NCI-H1048 (cell line): ENCODE data around the gene ANO2.
"Not testable (repeated sequence)": the region's sequence is repeated elsewhere in the genome, so short reads cannot be mapped to it uniquely, and the experiment has no call there.

ENCODE experiments used
- DNase-seq: peaks from one replicate; lab custom pipeline; 2025; lab: John Stamatoyannopoulos, UW

The ANO2 gene

DNA sequence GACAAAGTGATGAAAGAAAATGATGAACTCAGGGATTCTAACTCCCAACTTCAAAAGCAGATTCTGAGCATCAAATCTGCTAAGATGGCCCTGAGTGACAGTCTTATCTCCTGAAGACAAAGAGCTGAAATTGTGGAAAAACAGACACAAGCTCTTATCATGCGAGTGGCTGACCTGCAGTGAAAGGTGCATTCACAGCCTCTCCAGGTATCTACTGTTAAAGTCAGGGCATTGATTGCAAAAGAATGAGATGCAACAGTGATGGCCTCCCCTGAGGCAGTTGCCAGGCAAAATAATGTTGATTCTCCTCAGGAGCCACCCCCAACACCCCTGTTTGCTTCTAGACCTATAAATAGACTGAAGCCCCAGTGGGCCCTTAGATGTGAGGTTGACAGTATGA lies 126.2 kb downstream of the ANO2 start:
- DNase-seq: not testable (repeated sequence)

DNA sequence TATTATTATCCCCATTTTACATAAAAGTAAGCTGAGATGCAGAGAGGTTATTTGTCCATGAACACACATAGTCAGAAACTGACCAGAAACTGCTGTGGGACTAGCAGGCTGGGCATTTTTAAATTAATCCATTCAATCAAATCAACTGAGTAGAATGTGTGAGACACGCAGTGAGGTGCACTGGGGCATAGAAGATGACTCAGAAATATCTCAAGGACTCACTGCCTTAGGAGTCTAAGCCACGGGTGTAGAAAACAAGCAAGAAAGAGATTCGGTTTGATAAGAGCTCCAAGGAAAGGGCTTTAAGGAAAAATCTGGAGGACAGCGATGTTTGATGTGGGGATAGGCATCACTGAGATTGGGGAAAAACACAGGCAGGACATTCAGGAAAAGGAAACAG lies 127.8 kb downstream of the ANO2 start:
- no peak for DNase-seq

DNA sequence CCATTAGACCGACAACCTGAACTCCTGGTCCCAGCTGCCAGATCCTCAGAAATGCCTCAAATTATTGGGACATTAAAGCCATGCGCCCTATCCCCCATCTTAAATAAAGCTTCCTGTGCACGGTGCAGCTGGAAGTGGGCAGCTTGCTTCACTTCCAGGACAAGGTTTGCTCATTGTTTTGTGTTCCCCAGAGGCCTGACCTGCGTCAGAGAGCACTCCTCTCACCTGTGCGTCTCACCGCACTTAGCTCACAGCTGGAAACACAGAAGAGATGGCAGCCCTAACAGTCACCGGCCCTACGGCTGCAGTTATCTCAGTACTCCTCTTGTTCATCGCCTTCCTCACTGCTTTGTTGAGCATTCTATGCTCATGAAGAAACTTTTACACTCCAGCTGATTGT lies 135.5 kb downstream of the ANO2 start:
- DNase-seq: no peak

DNA sequence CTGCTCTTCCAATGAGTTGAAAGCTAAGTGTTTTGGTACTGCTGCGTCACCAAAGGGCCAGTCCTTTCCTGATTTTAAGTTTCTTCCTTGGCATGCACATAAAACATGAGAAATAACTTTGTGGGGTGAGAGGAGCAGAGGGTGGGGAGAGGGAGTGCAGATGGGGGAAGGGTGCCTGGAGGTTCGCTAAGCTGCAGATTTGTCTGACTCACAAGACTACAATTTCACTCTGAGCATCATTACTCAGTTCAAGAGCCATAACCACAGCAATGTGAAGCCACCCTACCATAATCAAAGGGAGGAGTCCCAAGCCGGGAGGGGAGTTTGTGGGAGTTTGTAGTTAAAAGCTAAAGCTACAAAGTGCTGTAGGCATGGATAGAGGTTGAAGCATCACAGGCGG lies 136.1 kb downstream of the ANO2 start:
- DNase-seq: no peak

DNA sequence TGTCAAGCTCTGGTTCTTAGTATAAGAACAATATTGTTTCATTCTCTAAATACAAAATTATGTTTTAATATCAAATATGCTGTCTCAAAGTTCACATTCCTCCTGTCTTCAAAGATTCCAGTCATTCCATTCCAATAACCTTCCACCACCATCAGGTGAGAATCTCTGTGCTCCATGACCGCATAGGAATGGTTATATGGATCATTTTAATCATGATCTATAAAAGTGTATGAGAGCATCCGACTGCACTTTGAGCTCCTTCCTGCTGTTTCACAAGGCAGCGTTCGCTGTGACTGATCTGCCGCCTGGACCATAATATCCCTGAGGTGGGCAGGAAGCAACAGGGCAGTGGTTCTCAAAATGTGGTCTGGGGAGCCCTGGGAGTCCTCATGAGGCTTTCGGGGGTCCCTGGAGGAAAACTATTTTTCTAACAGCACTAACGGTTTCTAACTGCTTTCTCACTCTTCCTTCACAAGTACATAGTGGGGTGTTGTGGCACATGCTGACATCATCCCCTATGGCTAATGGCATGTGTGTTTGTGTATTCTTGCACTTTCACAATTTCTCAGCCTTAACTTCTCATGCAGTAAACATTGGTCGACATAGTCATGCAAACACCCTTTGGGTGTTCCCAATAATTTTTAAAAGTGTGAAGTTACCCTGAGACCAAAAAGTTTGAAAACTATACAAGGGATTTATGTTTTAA lies 137.4 kb downstream of the ANO2 start:
- DNase-seq: no peak

DNA sequence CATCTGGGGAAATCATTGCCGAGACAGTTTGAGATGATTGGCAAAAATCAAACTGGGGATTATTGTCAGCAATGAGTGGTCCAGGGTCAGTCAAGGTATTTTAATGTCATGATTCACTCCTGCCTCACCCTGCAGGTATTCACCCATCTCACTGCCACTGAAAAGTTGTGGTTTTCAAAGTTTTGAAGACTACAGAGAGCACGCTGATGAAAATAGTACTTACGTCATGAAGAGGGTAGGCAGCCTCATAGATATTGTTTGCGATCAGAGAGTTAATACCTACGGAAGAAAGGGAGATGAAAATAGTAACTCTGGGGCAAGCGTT lies 138.0 kb downstream of the ANO2 start:
- DNase-seq: no peak

DNA sequence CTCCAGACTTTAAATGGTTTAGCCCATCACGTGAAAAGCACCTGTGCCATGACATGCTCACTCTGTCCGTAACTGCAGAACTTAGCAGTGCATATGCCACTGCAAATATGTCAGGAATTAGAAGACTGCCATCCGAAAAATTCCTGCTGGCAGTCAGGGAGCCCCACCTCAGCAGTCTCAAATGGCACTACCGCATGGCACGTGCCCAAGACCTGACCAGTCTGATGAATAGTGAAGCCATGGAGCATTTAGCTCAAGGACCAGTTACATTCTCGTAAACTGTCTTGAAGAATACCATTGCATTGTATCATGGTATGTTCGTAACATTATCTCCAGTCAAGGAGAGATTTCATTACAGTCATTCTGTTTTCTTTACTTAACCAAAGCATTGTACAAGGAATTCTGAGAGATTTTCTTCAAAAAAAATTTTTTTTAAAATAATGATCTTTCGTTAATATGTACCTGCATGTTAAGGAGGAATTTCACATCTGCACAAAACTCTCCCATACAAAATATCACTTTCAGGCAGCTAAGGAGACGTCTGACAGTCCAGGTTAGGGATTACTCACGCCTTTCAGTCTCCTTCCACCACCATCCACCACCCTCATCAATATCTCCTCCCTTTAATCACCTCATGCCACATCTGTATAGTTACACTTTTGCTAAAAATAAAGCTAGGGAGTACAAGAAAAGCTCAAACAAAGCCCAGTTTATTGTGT lies 138.5 kb downstream of the ANO2 start:
- DNase-seq: no peak

DNA sequence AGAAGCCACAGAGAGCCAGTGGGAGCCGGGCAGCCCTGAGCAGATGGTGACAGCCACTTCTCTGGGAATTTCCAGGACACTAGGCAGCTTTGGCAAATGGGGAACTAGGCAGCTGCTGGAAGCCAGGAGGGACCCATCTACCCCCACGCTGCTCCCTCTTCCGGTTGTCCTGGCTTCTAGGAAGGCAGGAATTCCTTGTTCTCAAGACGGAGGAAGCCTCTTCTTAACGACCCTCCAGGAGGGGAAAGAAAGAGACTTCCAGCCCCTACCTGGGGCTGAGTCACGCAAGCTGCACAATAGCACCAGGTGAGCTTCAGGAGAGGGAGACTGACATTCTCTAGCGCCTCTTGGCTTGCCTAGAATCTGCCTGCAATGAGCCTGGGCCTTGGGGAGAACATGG lies 141.5 kb downstream of the ANO2 start:
- DNase-seq: no peak

DNA sequence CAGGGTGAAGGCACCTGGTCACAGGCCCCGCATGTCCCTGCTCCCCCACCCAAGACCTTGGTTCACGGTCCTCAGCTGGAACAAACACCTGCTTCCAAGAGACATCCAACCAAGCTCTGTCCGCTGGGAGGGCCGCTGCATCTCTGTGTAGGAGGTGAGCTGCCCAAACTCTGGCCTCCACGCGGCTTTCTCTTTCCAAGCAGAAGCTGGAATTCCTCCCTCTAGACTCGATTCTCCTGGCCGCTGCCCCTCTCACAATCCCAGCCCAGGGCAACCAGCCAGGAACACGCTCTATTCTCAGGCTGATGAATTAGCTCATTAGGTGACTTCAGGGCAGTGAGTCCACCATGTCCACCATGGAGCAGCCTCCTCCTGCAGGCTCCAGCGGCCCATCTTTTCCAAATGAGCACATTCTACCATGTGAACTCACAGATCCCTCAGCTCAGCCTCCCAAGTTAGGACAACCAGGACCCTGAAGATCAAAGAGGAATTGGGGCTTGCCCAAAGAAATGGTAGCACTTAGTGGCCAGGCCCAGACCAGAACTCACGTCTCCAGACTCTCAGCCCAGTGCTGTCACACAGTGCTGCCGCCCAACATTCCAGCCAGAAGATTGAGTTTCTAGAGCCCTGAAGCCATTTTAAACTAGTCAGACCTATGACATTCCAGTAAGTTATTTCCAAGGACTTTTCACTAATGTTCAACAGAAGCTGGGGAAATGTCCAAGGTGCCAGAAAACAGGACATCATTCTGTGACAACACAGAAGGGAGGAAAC lies 146.6 kb downstream of the ANO2 start:
- no peak for DNase-seq

DNA sequence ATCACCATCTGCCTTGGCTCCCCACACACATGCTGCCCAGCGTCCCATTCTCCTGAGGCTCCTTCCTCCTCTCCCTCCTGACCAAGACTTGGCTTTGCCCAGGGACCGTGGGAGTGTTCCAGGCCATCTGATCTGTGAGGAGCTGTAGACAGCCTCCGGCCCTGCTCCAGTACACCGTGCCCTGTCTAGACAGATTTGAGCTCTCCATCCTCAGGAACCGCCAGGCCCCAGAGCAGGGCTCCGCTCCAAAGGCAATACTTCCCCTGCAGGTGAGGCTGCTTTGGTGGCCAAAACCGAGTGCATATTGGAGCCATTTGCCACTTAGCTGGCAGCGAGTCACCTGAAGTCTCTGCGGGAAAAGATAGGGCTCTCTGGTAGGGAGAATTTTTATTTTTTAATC lies 147.4 kb downstream of the ANO2 start:
- no peak for DNase-seq

DNA sequence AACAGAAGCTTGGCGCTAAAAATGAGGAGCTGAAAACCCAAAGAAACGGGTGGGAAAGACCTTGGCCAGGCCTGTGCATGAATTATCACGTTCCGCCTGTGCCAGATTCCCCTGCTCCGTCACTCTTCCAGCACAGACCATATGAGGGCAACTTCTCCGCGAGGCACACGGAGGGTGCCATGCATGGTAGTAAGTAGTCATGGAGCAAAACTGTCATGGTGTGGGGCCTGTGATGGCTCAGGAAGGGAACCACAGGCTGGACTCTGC lies 148.2 kb downstream of the ANO2 start:
- DNase-seq: no peak

DNA sequence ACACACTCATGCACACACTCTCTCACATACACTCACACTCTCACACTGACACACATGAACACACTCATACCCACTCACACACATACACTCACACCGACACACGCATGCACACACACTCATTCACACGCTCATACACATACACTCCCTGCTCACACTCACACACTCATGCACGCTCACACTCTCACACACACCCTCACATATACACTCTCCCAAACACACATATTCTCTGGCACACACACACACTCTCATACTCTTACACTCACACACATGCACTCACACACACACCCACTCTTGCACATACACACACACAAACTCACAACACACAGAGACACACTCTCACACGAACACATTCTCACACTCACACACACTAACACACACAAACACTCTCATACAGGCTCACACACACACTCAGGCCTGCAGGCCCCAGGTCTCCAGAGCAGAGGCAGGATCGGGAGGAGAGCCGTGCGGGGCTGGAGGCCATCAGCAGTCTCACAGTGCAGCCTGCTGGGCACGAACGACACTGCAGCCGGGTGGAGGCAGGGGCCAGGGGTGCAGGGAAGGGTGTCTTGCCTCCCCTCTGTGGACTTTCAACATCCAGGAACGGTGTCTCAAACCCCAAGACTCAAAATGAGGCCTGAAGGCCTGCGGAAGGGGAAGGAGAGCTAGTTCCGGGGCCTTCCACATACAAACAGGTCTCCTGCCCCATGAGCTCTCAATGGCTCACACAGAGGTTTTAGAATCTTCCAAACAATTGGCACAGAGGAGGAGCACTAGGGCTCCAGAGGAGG lies 148.7 kb downstream of the ANO2 start:
- no peak for DNase-seq

DNA sequence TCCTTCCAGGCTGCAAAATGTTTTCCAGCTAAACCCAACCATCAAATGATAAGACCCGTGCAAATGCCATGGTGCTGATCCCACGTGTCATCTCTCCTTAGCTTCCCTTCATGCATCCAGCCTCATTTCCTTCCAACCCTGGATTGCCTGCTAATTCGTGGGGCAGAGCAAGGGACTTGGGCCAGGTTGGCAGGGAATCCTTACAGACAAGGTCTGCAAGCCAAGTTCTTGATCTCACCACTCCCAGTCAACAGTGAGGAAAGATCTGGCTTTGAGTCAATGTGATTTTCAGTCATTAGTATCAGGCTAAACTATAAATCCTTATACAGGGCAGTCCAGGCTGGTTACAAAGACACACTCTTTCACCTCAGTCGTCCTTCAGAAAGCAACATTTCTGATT lies 150.9 kb downstream of the ANO2 start:
- DNase-seq: no peak

DNA sequence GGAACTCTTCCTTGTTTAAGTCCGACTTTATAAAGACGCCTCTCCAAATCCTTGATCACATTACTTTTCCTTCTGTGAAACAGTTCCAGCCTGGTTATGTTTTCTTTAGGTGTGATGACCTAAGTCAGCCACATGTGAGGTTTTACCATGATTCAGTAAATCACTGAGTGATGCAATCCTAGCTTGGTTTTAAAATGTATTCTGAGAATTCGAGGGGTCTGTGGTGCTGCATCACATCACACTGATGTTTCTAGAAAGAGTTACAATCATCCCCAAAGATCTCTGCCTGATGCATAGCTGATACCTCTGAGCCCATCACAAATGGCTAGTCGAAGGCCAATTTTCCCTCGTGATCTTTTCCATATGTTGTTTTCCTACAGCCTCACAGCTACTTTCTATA lies 152.7 kb downstream of the ANO2 start:
- no peak for DNase-seq

DNA sequence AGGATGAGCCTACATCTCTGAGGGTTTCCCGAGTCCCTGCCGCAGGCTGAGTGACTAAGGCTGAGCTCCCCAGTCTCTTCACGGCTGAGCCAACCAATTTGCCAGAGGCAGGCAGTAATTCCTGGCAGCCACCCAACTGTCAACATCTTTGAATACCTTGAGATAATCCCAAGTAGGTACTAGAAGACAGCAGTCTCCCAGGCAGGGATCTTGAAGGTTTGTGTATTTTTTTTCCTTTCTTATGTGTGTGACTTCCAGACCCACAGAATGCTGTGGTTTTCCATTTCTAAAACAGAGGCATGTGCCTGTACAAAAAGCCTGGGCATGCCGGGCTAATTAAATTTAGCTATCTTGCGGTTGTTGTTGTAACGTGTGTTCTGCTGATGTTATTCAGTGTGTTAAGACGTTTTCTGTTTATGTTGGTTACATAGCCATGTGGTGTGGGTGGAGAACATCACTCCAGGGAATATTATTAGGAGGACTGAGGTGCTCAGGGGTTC lies 155.5 kb downstream of the ANO2 start:
- no peak for DNase-seq

DNA sequence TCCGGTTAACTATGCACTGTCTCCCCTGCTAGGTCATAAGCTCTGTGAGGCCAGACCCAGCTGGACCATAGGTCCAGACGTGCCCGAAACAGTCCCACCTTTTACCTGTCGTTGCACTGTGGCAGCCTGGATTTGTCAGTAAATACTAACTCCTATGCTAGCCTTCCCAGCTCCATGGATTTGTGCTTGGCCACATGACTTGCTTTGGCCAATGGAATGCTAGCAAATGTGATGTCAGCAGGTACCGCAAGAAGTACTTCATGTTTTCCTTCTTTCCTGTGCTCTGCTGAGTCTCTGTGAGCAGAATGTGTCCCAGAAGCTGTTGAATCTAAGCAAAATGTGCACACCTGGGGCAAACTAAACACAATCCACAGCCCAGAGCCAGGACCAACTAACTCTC lies 157.2 kb downstream of the ANO2 start:
- DNase-seq: no peak

DNA sequence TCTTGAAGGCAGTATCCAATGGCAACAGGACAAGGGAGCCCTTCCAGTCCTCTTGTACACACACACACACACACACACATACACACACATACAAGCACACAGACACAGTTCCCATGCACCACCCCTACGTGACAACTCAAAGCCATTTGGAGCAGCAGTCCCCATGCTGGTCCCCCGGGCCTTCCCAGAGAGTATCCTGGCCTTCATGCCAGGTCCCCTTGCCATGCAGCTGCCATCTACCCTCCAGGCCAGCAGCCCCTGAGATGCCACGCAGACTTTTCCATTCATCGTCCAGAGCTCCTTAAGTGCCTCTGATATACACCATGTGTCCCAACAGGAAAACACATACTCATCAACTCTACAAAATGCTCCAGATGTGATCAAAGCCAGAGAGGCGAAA lies 159.5 kb downstream of the ANO2 start:
- DNase-seq: no peak

DNA sequence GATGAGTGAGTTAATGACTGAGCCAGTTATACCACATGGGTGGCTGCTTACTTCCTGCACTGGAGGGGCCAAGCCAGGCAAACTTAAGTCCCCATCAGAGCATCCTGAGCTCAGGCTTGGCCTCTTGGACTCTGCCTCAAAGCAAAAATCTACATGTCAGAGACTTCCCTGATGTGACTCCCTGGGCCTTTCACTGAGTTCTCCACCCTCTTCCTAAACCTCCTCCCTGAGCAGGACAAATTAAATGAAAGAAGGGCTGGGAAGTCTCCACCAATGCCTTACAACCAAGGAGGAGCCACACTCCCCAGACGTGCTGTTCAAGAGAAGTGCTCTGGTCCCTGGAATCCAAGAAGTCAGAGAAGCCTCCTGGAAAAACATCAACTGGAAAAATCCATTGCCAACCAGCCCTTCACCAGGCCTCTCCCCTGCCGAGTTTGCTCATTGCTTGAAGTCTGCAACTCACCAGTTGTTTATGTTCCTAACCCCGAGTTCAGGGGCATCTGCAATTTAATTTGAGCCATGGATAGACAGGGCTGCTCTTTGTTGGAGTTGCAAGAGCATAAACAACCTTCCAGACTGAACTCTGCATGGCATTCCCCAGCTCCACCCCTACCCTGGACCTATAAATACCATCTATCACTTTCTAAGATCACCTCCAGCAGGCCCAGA lies 160.5 kb downstream of the ANO2 start:
- no peak for DNase-seq

DNA sequence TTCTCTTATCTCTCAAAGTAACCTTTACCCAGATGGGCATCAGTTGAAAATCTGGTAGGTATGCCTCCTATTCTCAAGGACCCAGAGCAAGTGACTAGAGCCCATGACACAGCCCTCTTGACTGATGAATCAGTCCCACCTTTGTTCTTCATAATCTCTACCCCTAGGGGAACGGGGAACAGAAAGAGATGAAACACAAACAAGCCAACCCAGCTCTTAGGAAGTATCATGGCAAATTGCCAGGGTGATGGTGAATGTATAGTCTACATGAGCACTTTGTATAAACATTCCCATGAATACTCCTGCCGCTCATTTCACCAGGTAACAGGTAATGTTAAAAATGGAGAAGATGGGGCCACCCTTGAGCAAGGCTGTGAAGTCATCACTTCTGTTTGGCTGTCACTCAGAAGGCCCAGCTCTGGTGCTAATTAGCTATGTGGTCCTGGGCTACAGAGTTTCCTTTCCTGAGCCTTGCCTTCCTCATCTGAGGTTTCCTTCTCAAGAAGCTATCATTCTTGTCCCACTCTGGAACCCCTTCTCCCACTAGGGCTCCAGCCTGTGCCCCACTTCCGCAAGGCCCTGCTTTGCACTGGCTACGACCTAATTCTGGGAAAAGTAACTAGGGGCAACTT lies 161.7 kb downstream of the ANO2 start:
- no peak for DNase-seq

DNA sequence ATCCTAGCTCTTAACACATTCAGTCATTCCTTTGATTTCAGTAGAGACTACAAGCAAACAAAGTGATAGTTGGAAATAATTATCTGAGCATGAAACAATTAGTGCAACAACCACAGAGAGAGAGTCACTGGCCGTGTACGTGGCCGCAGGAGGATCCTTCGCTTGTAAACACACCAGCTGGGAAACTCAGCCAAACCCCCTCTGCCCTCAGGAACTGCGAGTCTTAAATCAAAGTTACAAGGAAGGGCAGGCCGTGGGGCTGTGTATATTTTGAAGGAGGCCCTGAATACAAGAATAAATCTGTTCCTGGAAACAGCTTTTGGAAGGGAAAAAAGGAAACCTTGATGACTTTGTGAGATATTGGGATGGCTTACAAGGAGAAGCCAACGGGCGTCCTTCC lies 164.5 kb downstream of the ANO2 start:
- no peak for DNase-seq

DNA sequence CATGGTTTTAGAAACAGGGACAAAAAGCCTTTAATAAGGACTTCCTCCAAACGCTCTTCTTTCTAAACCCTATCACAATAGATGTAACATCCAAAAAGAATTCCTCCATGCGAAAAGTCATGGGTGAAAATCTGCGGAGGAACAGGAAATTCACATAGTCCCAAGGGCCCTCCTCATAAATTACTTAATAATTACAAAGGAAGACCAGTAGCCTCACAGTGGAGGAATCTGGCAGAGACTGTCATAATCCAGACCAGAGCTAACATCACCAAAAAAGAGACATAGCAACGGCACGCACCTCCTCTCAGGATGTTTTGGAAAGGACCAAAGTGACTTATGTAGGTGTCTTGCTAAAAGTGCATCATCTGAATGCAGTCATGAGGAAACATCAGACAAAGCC lies 165.7 kb downstream of the ANO2 start:
- no peak for DNase-seq

DNA sequence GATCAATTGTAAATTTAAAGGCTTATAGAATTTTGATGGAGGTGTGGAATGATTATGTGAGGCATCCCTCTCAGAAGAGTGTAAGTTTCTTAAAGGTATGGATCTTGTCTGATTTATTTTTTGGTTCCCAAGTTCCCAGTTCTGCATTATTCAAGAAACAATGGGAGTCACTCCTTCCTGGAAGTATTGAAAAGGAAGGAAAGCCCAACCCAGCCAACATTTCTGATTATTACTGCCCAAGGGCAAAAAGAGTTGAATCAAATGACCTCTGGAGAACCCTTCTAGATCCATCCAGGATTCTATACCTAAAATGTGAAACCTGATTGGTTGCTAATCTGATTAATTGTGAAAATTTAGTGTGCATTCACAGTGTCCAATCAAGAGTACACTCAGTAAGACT lies 166.2 kb downstream of the ANO2 start:
- no peak for DNase-seq
